IPS-NIHi7 (cell line): ENCODE data around the gene CUL4A.

ENCODE experiments used
- DNase-seq: peaks from one replicate; pipeline ENCODE4 v3.0.0; 2012; ENCODE audit warnings: mixed read lengths; ENCODE audit errors: extremely low spot score

Gene CUL4A

GRCh38 chr13:113179374-113180230 is 29.8 kb upstream of the CUL4A start:
- peak; percentile 41 for DNase-seq

- no peak for DNase-seq
These were observed 27.4 kb upstream of the CUL4A start for GRCh38 chr13:113182046-113182445.

- DNase-seq, result no peak
These were observed 25.8 kb upstream of the CUL4A start for GRCh38 chr13:113183450-113184129.

- DNase-seq, result no peak
These were observed 24.6 kb upstream of the CUL4A start for GRCh38 chr13:113184568-113185440.

- DNase-seq, result no peak
These were observed 23.1 kb upstream of the CUL4A start for GRCh38 chr13:113186061-113186900.

- DNase-seq, result no peak
These were observed 22.1 kb upstream of the CUL4A start for GRCh38 chr13:113187263-113187669.

GRCh38 chr13:113187883-113188665 is 21.3 kb upstream of the CUL4A start:
- no peak for DNase-seq

GRCh38 chr13:113190181-113190580 is 19.2 kb upstream of the CUL4A start:
- no peak for DNase-seq

GRCh38 chr13:113192279-113192678 is 17.1 kb upstream of the CUL4A start:
- no peak for DNase-seq

GRCh38 chr13:113192902-113193301 is 16.5 kb upstream of the CUL4A start:
- no peak for DNase-seq

GRCh38 chr13:113195360-113195759 is 14.1 kb upstream of the CUL4A start:
- DNase-seq, result no peak

- no peak for DNase-seq
These were observed 12.3 kb upstream of the CUL4A start for GRCh38 chr13:113196970-113197737.

GRCh38 chr13:113201815-113202214 is 7.6 kb upstream of the CUL4A start:
- no peak for DNase-seq

GRCh38 chr13:113202912-113203311 is 6.5 kb upstream of the CUL4A start:
- no peak for DNase-seq

GRCh38 chr13:113203507-113204377 is 5.7 kb upstream of the CUL4A start:
- DNase-seq, result no peak

- no peak for DNase-seq
These were observed 5.1 kb upstream of the CUL4A start for GRCh38 chr13:113204378-113204734.

- no peak for DNase-seq
These were observed 3.9 kb upstream of the CUL4A start for GRCh38 chr13:113205428-113205931.

- DNase-seq, result no peak
These were observed 2.0 kb upstream of the CUL4A start for GRCh38 chr13:113207460-113207859.
